GM10266 (cell line): Measurements from ENCODE around the gene KCTD4.

Experiments
- DNase-seq: peaks from one replicate; pipeline ENCODE4 v3.0.0; 2012; ENCODE audit errors: extremely low spot score
- TF ChIP-seq, protein P1 (sequence below): IDR thresholded peaks from 2 replicates; pipeline ENCODE4 v1.5.1; 2012; ENCODE audit warnings: mild to moderate bottlenecking, low read depth; ENCODE audit not compliant: control insufficient read depth, insufficient read depth; ENCODE audit errors: missing control alignments

The KCTD4 gene

DNA sequence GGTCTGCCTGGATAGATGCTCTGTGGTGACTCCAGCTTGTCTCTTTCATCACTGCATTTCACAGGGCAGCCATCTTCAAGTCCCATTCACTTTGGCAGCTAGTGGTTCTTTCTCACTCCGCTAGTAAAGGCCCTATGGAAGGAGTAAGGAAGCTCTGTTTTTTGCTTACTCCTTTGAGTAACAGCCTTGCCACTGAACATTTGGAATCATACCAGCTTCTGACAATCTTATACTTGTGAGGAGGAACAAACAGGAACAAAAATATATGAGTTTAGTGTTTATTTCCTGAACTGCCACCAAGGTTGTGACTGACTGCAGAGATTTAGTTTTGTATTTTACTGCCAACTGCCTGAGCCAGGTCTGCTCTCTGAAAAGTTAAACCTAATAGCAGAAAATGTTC, 38.7 kb downstream of the KCTD4 start:
- DNase-seq = no peak
- TF ChIP-seq, protein P1, sequence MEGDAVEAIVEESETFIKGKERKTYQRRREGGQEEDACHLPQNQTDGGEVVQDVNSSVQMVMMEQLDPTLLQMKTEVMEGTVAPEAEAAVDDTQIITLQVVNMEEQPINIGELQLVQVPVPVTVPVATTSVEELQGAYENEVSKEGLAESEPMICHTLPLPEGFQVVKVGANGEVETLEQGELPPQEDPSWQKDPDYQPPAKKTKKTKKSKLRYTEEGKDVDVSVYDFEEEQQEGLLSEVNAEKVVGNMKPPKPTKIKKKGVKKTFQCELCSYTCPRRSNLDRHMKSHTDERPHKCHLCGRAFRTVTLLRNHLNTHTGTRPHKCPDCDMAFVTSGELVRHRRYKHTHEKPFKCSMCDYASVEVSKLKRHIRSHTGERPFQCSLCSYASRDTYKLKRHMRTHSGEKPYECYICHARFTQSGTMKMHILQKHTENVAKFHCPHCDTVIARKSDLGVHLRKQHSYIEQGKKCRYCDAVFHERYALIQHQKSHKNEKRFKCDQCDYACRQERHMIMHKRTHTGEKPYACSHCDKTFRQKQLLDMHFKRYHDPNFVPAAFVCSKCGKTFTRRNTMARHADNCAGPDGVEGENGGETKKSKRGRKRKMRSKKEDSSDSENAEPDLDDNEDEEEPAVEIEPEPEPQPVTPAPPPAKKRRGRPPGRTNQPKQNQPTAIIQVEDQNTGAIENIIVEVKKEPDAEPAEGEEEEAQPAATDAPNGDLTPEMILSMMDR = no peak

DNA sequence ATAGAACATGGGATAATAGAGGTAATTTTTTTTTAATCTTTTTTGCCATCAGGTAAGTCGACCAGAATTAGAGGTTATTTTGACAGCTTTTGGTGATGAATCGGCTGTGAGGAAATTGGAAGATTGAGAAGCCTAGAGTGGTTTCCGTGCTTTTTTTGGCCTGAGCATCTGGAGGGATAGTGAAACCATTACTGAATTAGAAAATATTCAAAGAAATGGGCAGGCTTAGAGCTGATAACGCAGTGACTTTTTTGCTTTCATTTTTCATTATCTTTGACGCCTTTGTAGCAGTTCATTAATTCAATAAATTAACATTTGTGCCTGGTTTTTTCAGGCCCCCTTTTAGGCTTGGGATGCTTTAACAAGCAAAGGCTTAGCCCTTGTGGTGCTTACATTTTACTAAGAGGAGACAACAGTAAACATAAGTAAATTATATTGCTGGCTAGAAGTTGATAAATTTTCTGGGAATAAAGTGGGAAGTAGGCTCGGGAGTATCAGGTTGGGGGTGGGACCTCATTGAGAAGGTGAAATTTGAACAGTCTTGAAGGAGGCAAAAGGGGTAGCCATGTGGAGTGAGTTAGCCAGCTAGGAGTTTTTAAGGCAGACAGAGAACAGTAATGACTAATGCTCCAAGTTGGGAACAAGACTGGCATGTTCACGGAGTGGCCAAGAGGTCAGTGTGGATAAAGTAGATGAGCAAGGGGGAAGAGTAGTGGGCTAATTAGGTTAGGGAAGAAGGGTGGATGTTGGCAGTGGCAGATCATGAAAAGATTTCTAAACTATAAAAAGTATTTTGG, 44.1 kb downstream of the KCTD4 start:
- TF ChIP-seq, protein P1 = no peak
- no peak for DNase-seq

DNA sequence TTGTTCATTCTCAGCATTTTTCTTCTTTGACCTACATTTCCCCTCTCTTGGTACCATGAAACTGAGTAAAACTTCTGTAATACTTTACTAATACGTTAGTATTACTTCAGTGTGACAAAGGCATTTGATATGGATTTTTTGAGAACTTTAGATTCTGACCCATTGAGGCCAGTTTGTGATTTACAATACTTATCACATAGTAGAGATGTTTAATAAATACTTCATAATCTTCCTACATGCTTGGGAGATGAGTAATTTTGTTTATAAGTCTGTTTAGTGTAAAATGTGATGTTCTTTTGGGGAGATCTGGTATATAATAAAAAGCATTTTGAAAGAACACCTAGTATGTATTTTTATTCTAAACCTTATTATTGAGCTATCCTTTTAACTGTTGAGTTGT, 50.9 kb downstream of the KCTD4 start:
- TF ChIP-seq, protein P1 = no peak
- DNase-seq = no peak

DNA sequence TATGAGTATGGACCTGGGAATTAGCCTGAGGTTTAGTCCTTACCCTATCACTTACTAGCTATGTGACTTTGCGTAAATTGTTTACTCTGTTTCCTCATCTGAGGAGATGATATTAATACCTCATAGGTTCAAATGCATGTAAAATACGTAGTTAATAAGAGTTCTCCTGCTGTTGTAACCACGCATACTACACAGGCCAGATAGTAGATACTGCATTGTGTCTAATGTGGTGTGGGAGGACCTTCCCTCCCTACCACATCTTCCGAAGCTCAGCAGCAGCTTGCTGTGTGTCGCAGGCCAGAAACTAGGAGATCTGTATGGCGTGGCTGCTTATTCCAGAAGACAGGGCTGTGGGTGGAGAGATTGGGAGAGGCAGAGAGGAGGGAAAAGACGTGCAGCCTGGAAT, 57.5 kb downstream of the KCTD4 start:
- no peak for DNase-seq
- TF ChIP-seq, protein P1 = no peak
